B cell (primary cell): Measurements from ENCODE around the gene PTGR1. TPM values are rescaled to one million over a fixed set of nuclear protein-coding genes. Genes with fewer than 3 reads are reported as not detected.

ENCODE experiments used
- ATAC-seq: fragments of 200-7000 bp; cut with Tn5 transposase; one replicate; pipeline ENCODE4 v1.10.0; 2021; ENCODE audit warnings: low read depth, mild to moderate bottlenecking, moderate number of reproducible peaks, moderate library complexity
- CTCF ChIA-PET: fragments of 350-600 bp; sonication (Branson Sonifier 250); formaldehyde crosslinking; loops from one replicate; lab custom pipeline; 2021; ENCODE audit warnings: antibody characterized with exemption, inconsistent platforms; lab: Charles Lee
- POLR2A ChIA-PET: fragments of 350-600 bp; sonication (Branson Sonifier 250); formaldehyde crosslinking; loops from one replicate; lab custom pipeline; 2021; ENCODE audit warnings: antibody characterized with exemption; lab: Charles Lee
- DNase-seq: peaks from one replicate; pipeline ENCODE4 v3.0.0; 2013
- H2AFZ ChIP-seq: 2 replicates; pipeline ENCODE4 v1.6.1; 2012; ENCODE audit warnings: mild to moderate bottlenecking, low read depth, low read length; ENCODE audit not compliant: insufficient read depth, poor library complexity, severe bottlenecking
- H3K27ac ChIP-seq, 2 donors: 1 replicate in 1 of 2; 2 replicates in 1 of 2; pipeline ENCODE4 v1.5.1; 2012 to 2013; ENCODE audit warnings: low read length in 2 of 2, mild to moderate bottlenecking in 2 of 2, moderate library complexity in 1 of 2
- H3K27me3 ChIP-seq, 4 experiments: fragments of 200-600 bp in 1 of 4; sonication (generic) in 1 of 4; replicated peaks in 1 of 4; 1 replicate in 2 of 4; 2 replicates in 2 of 4; pipeline versions ENCODE4 v1.6.1 to v1.7.0; 2013 to 2016; ENCODE audit warnings: low read length in 3 of 4, mild to moderate bottlenecking in 2 of 4, mixed read lengths in 1 of 4, moderate library complexity in 1 of 4; ENCODE audit not compliant: insufficient read depth in 4 of 4, control insufficient read depth in 3 of 4; ENCODE audit errors: control extremely low read depth in 1 of 4
- H3K36me3 ChIP-seq, 2 experiments: replicated peaks in 1 of 2; 1 replicate in 1 of 2; 2 replicates in 1 of 2; pipeline versions ENCODE4 v1.6.1 to v1.7.1; 2013; ENCODE audit warnings: low read length in 1 of 2; ENCODE audit not compliant: insufficient read depth in 2 of 2, control insufficient read depth in 1 of 2; ENCODE audit errors: control extremely low read depth in 1 of 2, extremely low read depth in 1 of 2
- H3K4me1 ChIP-seq, 2 donors: fragments of 200-600 bp in 1 of 2; sonication (generic) in 1 of 2; 1 replicate in 1 of 2; 2 replicates in 1 of 2; pipeline versions ENCODE4 v1.5.1 to v1.6.1; 2013 to 2017; ENCODE audit warnings: low read length in 2 of 2; ENCODE audit not compliant: control insufficient read depth in 2 of 2, insufficient read depth in 2 of 2
- H3K4me2 ChIP-seq: replicated peaks from 2 replicates; pipeline ENCODE3; 2012; ENCODE audit warnings: mild to moderate bottlenecking, low read depth, low read length; ENCODE audit not compliant: poor library complexity, severe bottlenecking
- H3K4me3 ChIP-seq, 5 experiments: fragments of 200-600 bp in 1 of 5; sonication (generic) in 1 of 5; 1 replicate in 3 of 5; 2 replicates in 2 of 5; pipeline versions ENCODE4 v1.5.1 to v1.7.0; 2011 to 2016; ENCODE audit warnings: low read length in 4 of 5, mild to moderate bottlenecking in 4 of 5, low read depth in 2 of 5, control low read depth in 1 of 5, moderate library complexity in 1 of 5; ENCODE audit not compliant: insufficient read depth in 1 of 5; ENCODE audit errors: control extremely low read depth in 1 of 5, extremely low read depth in 1 of 5
- H3K79me2 ChIP-seq: fragments of 200-600 bp; sonication (generic); one replicate; pipeline ENCODE4 v1.6.0; 2016; ENCODE audit warnings: low read length; ENCODE audit not compliant: control insufficient read depth, insufficient read depth
- H3K9ac ChIP-seq: fragments of 200-600 bp; sonication (generic); 2 replicates; pipeline ENCODE4 v1.6.1; 2017; ENCODE audit warnings: mild to moderate bottlenecking, low read length, moderate library complexity
- H3K9me3 ChIP-seq, 3 donors: one replicate each; pipeline versions ENCODE4 v1.6.1 to v1.7.1; 2013; ENCODE audit warnings: low read length in 2 of 3; ENCODE audit not compliant: control insufficient read depth in 2 of 3, insufficient read depth in 1 of 3; ENCODE audit errors: control extremely low read depth in 1 of 3
- H4K20me1 ChIP-seq: 2 replicates; pipeline ENCODE4 v1.6.0; 2012; ENCODE audit warnings: mild to moderate bottlenecking, low read length; ENCODE audit not compliant: insufficient read depth, control insufficient read depth, poor library complexity, severe bottlenecking
- H3K27ac Mint-ChIP-seq: one replicate; pipeline ENCODE4 v1.8.0; 2021; ENCODE audit warnings: mixed read lengths
- H3K27me3 Mint-ChIP-seq: one replicate; pipeline ENCODE4 v1.8.0; 2021; ENCODE audit warnings: mixed read lengths
- H3K4me1 Mint-ChIP-seq: one replicate; pipeline ENCODE4 v1.8.0; 2021; ENCODE audit warnings: mixed read lengths
- H3K4me3 Mint-ChIP-seq: one replicate; pipeline ENCODE4 v1.8.0; 2021; ENCODE audit warnings: mixed read lengths
- H3K9me3 Mint-ChIP-seq: one replicate; pipeline ENCODE4 v1.8.0; 2022; ENCODE audit warnings: mixed read lengths; ENCODE audit not compliant: insufficient read depth
- CTCF ChIP-seq: fragments of 200-600 bp; IDR thresholded peaks from one replicate; pipeline ENCODE4 v1.8.0; 2022; ENCODE audit warnings: antibody characterized with exemption, mild to moderate bottlenecking
- EZH2 ChIP-seq: IDR thresholded peaks from 2 replicates; pipeline ENCODE4 v1.6.1; 2012; ENCODE audit warnings: borderline replicate concordance, low read depth, mild to moderate bottlenecking, moderate library complexity, low read length; ENCODE audit not compliant: insufficient read depth, poor library complexity, severe bottlenecking
- WGBS: methylation state at CpG from one replicate; pipeline ENCODE4 v1.1.5; 2013; ENCODE audit warnings: missing lambda C conversion rate; ENCODE audit not compliant: insufficient coverage; 5-methylcytosine and 5-hydroxymethylcytosine counted together
- intact Hi-C: fragments of 100-400 bp; cut with micrococcal nuclease; formaldehyde crosslinking; loops from one replicate; pipeline ENCODE4 v1.10.0; 2022
- polyA plus RNA-seq: library from polyadenylated mRNA; depleted of rRNA; stranded (reverse); fragments of >200 nt; gene quantifications from 2 replicates; pipeline ENCODE4 v1.2.3, GENCODE V29; 2012
- total RNA-seq, 2 donors: library from RNA; stranded (reverse); fragments of 120-200 nt in 1 of 2; gene quantifications; 1 replicate in 1 of 2; 2 replicates in 1 of 2; pipeline versions ENCODE4 v1.2.3 to v1.2.4, GENCODE V29; 2013 to 2022

PTGR1 gene
- total and polyA plus RNA-seq, 2 donors (not counting 1 experiment from before 2014, with no cell fraction given), result not detected

- Histone ChIP-seq H3K4me1 (no peaks in the 10 kb centered on the region), H3K36me3 (no peaks in the 10 kb centered on the region), H3K4me3 (no peak overlapping the region), H3K27me3 (no peaks in the 10 kb centered on the region), H3K27ac (no peak overlapping the region), H3K9ac (no peak overlapping the region), H3K4me2 (no peak overlapping the region), H4K20me1 (no peaks in the 10 kb centered on the region), H2AFZ (no peak overlapping the region), H3K9me3 (peaks cover 0 to 55% (median 16%) of the 10 kb centered on the region in 3 donors), H3K79me2 (no peaks in the 10 kb centered on the region)
- Mint-ChIP-seq H3K4me1 (no peaks in the 10 kb centered on the region), H3K27ac (no peak overlapping the region), H3K9me3 (peaks cover 11% of the 10 kb centered on the region), H3K27me3 (peaks cover 8% of the 10 kb centered on the region), H3K4me3 (no peak overlapping the region)
- intact Hi-C loops, result no loop called here
- ATAC-seq (no peak), DNase-seq (no peak)
- 63% methylated on average over 1 of the region's 1 CpG for WGBS
- ChIA-PET CTCF (no interaction called here), POLR2A (no interaction called here)
- TF ChIP-seq CTCF (no peak), EZH2 (no peak)
Measured at GRCh38 chr9:111566234-111566633, 33.2 kb downstream of the PTGR1 start.

- peaks cover 0 to 44% (median 2%) of the 10 kb centered on the region in 3 donors for H3K9me3 ChIP-seq
- no peak for ATAC-seq
Measured at GRCh38 chr9:111561165-111561719, 38.2 kb downstream of the PTGR1 start.

More at GRCh38 chr9:111561165-111561719, 38.2 kb downstream of the PTGR1 start:
- TF ChIP-seq CTCF, result no peak
- TF ChIP-seq EZH2, result no peak
- H3K4me2 ChIP-seq, result no peak overlapping the region
- H3K79me2 ChIP-seq, result no peaks in the 10 kb centered on the region
- Mint-ChIP-seq H3K4me1 (no peaks in the 10 kb centered on the region), H3K4me3 (no peak overlapping the region), H3K9me3 (peaks cover 2% of the 10 kb centered on the region), H3K27ac (no peak overlapping the region), H3K27me3 (peaks cover 4% of the 10 kb centered on the region)
- no peak overlapping the region for H3K27ac ChIP-seq
- no peak overlapping the region for H3K9ac ChIP-seq
- no peak overlapping the region for H2AFZ ChIP-seq
- intact Hi-C loops, result no loop called here
- POLR2A ChIA-PET, result no interaction called here
- no peaks in the 10 kb centered on the region for H3K36me3 ChIP-seq
- no peaks in the 10 kb centered on the region for H3K27me3 ChIP-seq
- no peaks in the 10 kb centered on the region for H4K20me1 ChIP-seq
- H3K4me1 ChIP-seq, result no peaks in the 10 kb centered on the region
- DNase-seq, result no peak
- H3K4me3 ChIP-seq, result no peak overlapping the region
- CTCF ChIA-PET, result no interaction called here
